HL-60 (cell line): ENCODE data around the gene GDPD5.

ENCODE experiments used
- CTCF ChIP-seq: IDR thresholded peaks from one replicate; pipeline ENCODE4 v1.5.1; 2011; ENCODE audit warnings: low read length, control low read depth, inconsistent platforms; ENCODE audit not compliant: insufficient read depth
- SPI1 ChIP-seq: IDR thresholded peaks from 2 replicates; pipeline ENCODE4 v1.6.1; 2012; ENCODE audit warnings: low read depth, mild to moderate bottlenecking, borderline replicate concordance

GRCh38 chr11:75474878-75475766 is 50.6 kb downstream of the GDPD5 start:
- TF ChIP-seq CTCF = no peak
- no peak for TF ChIP-seq SPI1
